ENCODE data around the gene DIPK1C. TPM values are rescaled to one million over a fixed set of nuclear protein-coding genes. Genes with fewer than 3 reads are reported as not detected.

Gene DIPK1C
- total and polyA plus RNA-seq, 10 of the 15 experiments (the other 5 are each of a cell fraction or from before 2014, with no cell fraction given) = not detected

DNA sequence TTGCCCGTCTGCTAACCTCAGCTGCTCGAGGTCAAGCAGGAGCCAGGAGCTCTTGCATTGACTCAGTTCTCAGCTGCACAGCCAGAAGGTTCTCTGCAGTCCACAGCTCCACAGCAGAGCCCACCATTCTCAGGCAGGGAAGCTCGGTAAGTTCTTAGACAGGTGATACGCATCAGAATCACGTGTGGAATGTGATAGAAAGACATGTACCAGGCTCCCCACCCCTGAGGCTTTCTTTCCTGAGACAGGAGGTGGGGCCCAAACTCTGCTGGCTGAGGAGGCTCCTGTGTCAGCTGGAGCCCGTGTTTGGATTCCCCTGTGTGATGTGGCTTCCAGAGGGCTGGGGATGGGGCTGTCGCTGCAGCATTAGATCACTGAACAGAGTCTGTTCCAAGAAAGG lies 28.0 kb downstream of the DIPK1C start:
- no peak for ATAC-seq
- no peaks in the 10 kb centered on the region for H3K4me1 ChIP-seq (ENCODE audit: control insufficient read depth, insufficient read depth, low read length)
- ChIA-PET CTCF (no interaction called here), POLR2A (no interaction called here), SMC1A (ENCODE audit: uncharacterized antibody, unreplicated experiment) (no interaction called here), RAD21 (ENCODE audit: unreplicated experiment) (no interaction called here)
- H3K27ac ChIP-seq (ENCODE audit: control insufficient read depth, insufficient read depth) = no peak overlapping the region
- no peaks in the 10 kb centered on the region for H3K36me3 ChIP-seq (ENCODE audit: control insufficient read depth in 2 of 2, insufficient read depth in 2 of 2, low read length in 1 of 2)
- DNase-seq (ENCODE audit: low read depth, low spot score) = no peak
- H3K4me2 ChIP-seq (ENCODE audit: control insufficient read depth, insufficient read depth) = no peak overlapping the region
- no peaks in the 10 kb centered on the region; a peak in 1 of 4 replicates for H3K27me3 ChIP-seq (replicated peaks in 1 of 2; ENCODE audit: control insufficient read depth in 2 of 2, insufficient read depth in 2 of 2, low read length in 1 of 2)
- intact Hi-C loops (cut with micrococcal nuclease; ENCODE audit: unreplicated experiment) (no loop called here), in situ Hi-C loops (cut with MboI) (no loop called here)
- no peaks in the 10 kb centered on the region for H4K20me1 ChIP-seq (ENCODE audit: control insufficient read depth, insufficient read depth)
- TF ChIP-seq SIX5 (IDR thresholded peaks at IDR 0.05; ENCODE audit: low read depth, low read length, severe bottlenecking) (no peak), POLR2AphosphoS2 (IDR thresholded peaks at IDR 0.05; ENCODE audit: low read depth, low read length) (no peak), SRF (IDR thresholded peaks at IDR 0.05; ENCODE audit: low read depth in 2 of 2, low read length in 2 of 2) (no peak)
- TF ChIP-seq, protein P1, sequence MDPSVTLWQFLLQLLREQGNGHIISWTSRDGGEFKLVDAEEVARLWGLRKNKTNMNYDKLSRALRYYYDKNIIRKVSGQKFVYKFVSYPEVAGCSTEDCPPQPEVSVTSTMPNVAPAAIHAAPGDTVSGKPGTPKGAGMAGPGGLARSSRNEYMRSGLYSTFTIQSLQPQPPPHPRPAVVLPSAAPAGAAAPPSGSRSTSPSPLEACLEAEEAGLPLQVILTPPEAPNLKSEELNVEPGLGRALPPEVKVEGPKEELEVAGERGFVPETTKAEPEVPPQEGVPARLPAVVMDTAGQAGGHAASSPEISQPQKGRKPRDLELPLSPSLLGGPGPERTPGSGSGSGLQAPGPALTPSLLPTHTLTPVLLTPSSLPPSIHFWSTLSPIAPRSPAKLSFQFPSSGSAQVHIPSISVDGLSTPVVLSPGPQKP (IDR thresholded peaks at IDR 0.05; ENCODE audit: low read depth, low read length) = no peak
- no peaks in the 10 kb centered on the region for H3K79me2 ChIP-seq (ENCODE audit: control insufficient read depth, insufficient read depth, low read length)
- no TSS peak for BruUV-seq (replicated peaks)
- H2AFZ ChIP-seq (ENCODE audit: control insufficient read depth, low read depth, low read length) = no peak overlapping the region
- no peaks in the 10 kb centered on the region for H3K9me3 ChIP-seq (replicated peaks; ENCODE audit: control insufficient read depth, insufficient read depth, low read length)
- 5% methylated on average over 7 of the region's 7 CpGs for WGBS (ENCODE audit: insufficient coverage, insufficient replicate concordance, low lambda C conversion rate, missing lambda C conversion rate)
- H3K9ac ChIP-seq (ENCODE audit: control insufficient read depth, insufficient read depth, low read length) = no peak overlapping the region
- H3K4me3 ChIP-seq = no peak overlapping the region
- FAIRE-seq = no peak

DNA sequence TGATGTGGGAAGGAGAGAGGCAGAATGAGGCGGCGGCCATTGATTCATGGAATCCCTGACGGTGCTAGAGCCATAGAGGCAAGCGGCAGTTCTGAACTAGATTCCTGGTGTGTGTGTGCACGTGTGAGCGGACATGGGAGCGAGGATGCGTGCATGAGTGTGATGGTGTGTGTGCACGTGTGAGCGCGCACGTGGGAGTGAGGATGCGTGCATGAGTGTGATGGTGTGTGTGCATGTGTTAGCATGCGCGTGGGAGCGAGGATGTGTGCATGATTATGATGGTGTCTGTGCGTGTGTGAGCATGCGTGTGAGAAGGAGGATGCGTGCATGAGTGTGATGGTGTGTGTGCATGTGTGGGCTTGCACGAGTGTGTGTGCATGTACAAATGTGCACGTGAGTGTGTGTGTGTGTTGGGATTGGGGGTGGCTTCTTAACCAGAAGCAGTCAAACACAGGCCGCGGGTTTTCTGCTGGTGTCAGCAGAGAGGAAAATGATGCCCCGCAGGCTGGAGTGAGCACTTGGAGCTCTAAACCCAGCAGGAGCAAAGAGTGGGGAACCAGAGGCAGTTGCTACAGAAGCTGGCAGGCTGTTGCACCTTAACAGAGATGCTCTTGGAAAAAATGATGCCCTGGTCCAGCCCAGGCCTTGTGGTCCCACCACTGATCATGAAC lies 29.5 kb downstream of the DIPK1C start:
- no peaks in the 10 kb centered on the region; a peak in 1 of 4 replicates for H3K27me3 ChIP-seq (replicated peaks in 1 of 2; ENCODE audit: control insufficient read depth in 2 of 2, insufficient read depth in 2 of 2, low read length in 1 of 2)
- no peaks in the 10 kb centered on the region for H4K20me1 ChIP-seq (ENCODE audit: control insufficient read depth, insufficient read depth)
- H3K27ac ChIP-seq (ENCODE audit: control insufficient read depth, insufficient read depth) = no peak overlapping the region
- DNase-seq (ENCODE audit: low read depth, low spot score) (no peak), ATAC-seq (no peak), FAIRE-seq (no peak)
- no peak overlapping the region for H3K9ac ChIP-seq (ENCODE audit: control insufficient read depth, insufficient read depth, low read length)
- no peaks in the 10 kb centered on the region for H3K36me3 ChIP-seq (ENCODE audit: control insufficient read depth in 2 of 2, insufficient read depth in 2 of 2, low read length in 1 of 2)
- SMC1A ChIA-PET (ENCODE audit: uncharacterized antibody, unreplicated experiment) = no interaction called here
- CTCF ChIA-PET = no interaction called here
- H3K4me2 ChIP-seq (ENCODE audit: control insufficient read depth, insufficient read depth) = no peak overlapping the region
- no TSS peak for BruUV-seq (replicated peaks)
- H2AFZ ChIP-seq (ENCODE audit: control insufficient read depth, low read depth, low read length) = no peak overlapping the region
- H3K4me1 ChIP-seq (ENCODE audit: control insufficient read depth, insufficient read depth, low read length) = no peaks in the 10 kb centered on the region
- 63% methylated on average over 24 of the region's 24 CpGs for WGBS (ENCODE audit: insufficient coverage, insufficient replicate concordance, low lambda C conversion rate, missing lambda C conversion rate)
- no peaks in the 10 kb centered on the region for H3K9me3 ChIP-seq (replicated peaks; ENCODE audit: control insufficient read depth, insufficient read depth, low read length)
- intact Hi-C loops (cut with micrococcal nuclease; ENCODE audit: unreplicated experiment) (no loop called here), in situ Hi-C loops (cut with MboI) (no loop called here)
- RAD21 ChIA-PET (ENCODE audit: unreplicated experiment) = no interaction called here
- H3K79me2 ChIP-seq (ENCODE audit: control insufficient read depth, insufficient read depth, low read length) = no peaks in the 10 kb centered on the region
- H3K4me3 ChIP-seq = no peak overlapping the region
- POLR2A ChIA-PET = no interaction called here
- TF ChIP-seq BRCA1 (IDR thresholded peaks at IDR 0.05; ENCODE audit: low read depth, low read length) = no peak
- TF ChIP-seq, protein P2, sequence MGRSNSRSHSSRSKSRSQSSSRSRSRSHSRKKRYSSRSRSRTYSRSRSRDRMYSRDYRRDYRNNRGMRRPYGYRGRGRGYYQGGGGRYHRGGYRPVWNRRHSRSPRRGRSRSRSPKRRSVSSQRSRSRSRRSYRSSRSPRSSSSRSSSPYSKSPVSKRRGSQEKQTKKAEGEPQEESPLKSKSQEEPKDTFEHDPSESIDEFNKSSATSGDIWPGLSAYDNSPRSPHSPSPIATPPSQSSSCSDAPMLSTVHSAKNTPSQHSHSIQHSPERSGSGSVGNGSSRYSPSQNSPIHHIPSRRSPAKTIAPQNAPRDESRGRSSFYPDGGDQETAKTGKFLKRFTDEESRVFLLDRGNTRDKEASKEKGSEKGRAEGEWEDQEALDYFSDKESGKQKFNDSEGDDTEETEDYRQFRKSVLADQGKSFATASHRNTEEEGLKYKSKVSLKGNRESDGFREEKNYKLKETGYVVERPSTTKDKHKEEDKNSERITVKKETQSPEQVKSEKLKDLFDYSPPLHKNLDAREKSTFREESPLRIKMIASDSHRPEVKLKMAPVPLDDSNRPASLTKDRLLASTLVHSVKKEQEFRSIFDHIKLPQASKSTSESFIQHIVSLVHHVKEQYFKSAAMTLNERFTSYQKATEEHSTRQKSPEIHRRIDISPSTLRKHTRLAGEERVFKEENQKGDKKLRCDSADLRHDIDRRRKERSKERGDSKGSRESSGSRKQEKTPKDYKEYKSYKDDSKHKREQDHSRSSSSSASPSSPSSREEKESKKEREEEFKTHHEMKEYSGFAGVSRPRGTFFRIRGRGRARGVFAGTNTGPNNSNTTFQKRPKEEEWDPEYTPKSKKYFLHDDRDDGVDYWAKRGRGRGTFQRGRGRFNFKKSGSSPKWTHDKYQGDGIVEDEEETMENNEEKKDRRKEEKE (IDR thresholded peaks at IDR 0.05) = no peak
- TF ChIP-seq, protein P3, sequence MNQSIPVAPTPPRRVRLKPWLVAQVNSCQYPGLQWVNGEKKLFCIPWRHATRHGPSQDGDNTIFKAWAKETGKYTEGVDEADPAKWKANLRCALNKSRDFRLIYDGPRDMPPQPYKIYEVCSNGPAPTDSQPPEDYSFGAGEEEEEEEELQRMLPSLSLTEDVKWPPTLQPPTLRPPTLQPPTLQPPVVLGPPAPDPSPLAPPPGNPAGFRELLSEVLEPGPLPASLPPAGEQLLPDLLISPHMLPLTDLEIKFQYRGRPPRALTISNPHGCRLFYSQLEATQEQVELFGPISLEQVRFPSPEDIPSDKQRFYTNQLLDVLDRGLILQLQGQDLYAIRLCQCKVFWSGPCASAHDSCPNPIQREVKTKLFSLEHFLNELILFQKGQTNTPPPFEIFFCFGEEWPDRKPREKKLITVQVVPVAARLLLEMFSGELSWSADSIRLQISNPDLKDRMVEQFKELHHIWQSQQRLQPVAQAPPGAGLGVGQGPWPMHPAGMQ (IDR thresholded peaks at IDR 0.05; ENCODE audit: borderline replicate concordance) = no peak
- TF ChIP-seq SMAD1 (IDR thresholded peaks at IDR 0.05; ENCODE audit: low read depth, partially characterized antibody) = no peak
- TF ChIP-seq, protein P4, sequence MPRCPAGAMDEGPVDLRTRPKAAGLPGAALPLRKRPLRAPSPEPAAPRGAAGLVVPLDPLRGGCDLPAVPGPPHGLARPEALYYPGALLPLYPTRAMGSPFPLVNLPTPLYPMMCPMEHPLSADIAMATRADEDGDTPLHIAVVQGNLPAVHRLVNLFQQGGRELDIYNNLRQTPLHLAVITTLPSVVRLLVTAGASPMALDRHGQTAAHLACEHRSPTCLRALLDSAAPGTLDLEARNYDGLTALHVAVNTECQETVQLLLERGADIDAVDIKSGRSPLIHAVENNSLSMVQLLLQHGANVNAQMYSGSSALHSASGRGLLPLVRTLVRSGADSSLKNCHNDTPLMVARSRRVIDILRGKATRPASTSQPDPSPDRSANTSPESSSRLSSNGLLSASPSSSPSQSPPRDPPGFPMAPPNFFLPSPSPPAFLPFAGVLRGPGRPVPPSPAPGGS (IDR thresholded peaks at IDR 0.05; ENCODE audit: borderline replicate concordance, insufficient read depth, low read depth, low read length, poor library complexity, severe bottlenecking) = peak; percentile 92
